ENCODE data around the gene WWC2.
"Not testable (repeated sequence)": the region's sequence is repeated elsewhere in the genome, so short reads cannot be mapped to it uniquely, and the experiment has no call there.

WWC2 gene

DNA sequence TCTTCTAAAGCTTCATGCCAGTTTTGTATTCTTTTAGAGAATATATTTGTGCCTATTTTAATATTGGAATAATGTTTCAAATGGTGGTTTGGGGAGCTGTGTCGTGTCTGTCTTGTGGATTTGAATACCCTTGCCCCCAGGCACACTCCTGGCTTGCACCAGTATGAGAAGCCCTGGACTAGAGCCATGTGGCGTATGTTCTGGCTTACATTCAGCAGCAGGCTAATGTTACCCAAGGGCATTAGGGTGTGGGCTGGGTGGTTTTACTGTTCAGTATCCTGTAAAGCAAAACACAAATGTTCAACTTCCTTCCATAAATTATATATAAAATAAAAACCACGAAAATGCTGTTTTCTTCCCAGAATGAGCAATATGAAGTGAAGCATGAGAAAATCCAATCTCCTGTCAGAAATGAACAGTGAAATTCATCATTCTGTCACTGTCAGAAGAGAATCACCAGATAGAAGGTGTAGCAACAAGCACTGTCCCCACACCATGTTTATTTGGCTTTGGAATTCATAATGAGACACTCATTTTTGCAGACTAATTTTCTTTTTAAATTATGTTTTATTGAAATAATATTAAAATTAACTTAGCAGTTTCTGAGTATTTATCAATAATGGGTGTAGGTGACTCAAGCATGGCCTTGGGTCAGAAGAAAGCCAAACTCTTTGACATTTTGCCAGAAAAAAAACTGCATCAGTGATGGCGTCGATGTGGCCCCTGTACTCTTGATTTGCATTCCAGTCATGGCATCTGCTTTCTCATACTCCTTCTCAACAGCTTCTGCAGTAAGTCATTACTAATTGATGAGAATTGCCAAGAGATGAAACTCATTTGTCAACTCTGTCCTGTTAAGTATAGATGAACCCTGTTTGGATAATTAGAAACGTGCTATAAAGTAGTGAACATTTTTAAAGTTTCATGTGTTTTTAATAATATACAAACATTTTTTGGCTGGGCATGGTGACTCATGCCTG lies 43.8 kb downstream of the WWC2 start:
- peak; percentile 67 for DNase-seq (ENCODE audit: low spot score)

DNA sequence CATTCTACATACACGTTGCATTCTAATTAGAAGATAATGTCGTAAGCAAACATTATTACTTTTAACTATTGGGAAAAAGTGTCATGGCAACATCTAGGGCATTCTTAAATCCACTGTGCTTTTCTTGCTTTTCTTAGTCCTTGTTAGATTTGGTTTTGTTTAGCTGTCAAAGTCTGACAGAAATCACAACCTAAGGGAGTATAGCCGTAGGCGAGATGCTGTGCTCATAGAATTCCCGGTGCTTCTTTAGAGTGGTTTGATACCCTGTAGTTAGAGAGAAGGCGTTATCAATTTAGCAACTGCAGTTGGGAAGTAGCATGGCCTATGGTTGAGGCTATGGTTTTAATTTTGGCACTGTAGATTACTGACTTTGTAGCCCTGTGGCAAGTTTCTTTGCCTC lies 45.7 kb downstream of the WWC2 start:
- no peak for DNase-seq (ENCODE audit: low spot score)

DNA sequence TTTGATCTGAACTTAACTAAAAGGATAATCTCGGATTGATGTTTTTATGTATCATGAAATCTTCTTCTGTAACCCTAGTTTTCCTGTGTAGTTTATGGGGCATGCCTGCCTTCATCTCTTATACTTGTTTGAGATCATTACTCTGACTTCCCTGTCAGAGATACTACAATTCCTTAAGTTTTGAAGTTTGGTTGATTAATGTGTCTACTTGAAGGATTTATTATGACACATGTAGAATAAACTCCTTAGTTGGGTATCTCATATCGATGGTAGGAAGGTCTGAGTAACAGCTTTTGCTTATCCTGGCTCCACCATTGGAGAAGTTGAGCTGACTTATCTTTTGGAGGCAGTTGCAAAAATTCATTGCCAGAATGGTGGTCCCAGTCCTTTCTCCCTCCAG lies 46.7 kb downstream of the WWC2 start:
- DNase-seq (ENCODE audit: low spot score) = no peak

DNA sequence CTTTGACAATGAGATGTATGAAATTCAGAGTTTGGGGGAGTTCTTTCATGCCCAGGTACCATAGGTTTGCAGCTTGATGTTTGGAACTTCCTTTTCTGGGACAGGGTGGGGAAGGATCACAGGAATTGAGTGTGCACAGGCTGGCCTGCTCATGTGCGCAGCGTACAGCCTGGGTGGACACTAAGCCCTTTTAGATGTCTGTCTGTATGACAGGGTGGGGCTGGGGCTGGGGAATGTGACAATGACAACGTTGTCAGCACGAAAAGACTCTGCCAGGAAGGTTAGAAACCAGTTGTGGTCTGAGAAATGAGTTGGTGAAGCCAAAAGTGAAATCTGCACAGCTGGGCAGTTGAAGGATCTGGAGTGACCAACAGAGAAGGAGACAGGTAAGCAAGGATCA lies 47.4 kb downstream of the WWC2 start:
- no peak for DNase-seq (ENCODE audit: low spot score)

DNA sequence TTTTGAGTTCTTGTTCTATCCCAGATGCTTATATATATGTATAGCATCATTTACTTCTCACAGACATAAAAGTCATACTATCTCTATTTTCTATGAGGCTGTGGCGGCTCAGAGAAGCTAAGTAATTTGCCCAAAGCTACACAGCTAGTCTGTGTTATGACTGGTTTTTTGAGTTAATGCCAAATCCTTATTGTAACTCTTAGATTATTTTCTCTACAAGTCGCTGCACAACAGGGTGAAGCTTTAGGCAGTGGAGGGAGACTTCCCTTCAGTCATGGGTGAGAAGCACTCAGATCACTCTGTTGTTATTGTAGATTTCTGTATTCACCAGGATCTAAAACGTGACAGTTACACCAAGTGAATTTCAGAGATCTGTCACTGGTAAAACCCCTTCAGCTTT lies 48.1 kb downstream of the WWC2 start:
- peak; percentile 47 for DNase-seq (ENCODE audit: low spot score)

DNA sequence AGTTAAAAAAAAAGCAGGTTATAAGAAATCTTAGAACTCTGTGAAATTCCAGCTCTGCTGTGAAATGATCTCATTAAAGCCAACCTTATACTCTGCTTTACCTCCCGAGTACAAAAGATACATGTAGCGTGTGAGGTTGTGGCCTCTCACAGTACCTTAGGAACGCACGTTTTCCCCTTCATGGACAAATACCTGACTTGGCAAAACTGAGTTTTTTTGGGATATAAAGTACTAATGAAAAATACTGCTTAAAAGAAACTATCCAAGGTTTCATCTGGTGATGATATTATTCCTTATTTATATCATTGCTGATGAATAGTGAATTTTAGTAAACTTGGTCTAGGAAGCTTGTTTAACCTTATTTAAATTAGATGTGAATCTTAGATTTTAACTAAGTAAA lies 48.9 kb downstream of the WWC2 start:
- DNase-seq (ENCODE audit: low spot score) = no peak

DNA sequence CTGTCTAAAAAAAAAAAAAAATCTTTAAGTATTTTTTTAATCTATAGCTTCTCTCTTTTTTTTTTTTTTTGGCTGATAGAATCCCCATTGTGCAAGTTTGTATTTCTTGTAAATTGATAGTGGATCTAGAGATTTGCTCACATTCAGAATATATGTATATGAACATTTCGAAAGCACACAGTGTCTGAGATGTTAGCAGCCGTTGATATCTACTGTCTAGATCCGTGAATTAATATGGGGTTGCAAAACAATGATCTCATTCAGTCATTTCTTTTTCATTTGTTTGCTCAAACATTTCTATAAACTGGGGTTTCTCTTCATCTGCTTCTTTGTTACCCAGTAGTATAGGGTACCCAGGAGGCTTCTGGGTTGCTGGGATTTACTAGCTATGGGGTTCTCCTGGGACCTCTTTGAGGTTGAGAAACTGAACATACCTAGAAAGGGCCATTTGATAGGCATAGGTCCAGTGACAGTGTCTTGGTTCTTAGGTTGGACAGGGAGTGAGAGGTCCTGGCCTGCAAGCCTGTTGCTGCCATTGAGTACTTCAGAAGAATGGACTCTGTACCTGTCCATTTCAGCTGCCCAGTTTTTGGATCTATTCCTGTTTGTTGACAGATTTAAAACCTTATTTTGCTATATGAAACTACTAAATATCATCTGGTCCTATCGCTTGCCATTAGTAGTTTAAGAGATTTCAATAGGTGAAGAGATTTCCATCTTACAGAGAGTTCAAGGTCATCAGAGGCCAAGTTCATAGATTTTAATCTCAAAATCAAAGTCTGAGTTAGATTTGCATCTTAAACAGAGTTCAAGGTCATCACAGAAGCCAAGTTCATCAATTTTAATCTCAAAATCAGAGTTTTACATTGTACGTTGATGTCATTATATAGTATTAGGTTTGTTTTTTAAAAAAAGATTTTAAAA lies 50.8 kb downstream of the WWC2 start:
- no peak for DNase-seq (ENCODE audit: low spot score)

DNA sequence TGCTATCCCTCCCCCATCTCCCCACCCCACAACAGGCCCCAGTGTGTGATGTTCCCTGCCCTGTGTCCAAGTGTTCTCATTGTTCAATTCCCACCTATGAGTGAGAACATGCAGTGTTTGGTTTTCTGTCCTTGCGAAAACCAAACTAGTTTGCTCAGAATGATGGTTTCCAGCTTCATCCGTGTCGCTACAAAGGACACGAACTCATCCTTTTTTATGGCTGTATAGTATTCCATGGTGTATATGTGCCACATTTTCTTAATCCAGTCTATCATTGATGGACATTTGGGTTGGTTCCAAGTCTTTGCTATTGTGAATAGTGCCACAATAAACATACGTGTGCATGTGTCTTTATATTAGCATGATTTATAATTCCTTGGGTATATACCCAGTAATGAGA lies 51.6 kb downstream of the WWC2 start:
- DNase-seq (ENCODE audit: low spot score) = not testable (repeated sequence)

DNA sequence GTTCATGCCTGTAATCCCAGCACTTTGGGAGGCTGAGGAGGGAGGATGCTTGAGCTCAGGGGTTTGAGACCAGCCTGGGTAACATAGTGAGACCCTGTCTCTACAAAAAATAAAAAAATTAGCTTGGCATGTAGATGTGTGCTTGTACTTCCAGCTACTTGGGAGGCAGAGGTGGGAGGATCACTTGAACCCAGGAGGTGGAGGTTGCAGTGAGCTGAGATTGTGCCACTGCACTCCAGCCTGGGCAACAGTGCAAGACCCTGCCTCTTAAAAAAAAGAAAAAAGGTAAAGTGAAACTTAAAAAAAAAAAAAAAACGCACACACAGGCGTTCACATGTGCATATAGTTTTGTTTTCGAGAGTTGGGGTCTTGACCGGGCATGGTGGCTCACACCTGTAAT lies 53.2 kb downstream of the WWC2 start:
- DNase-seq (ENCODE audit: low spot score) = not testable (repeated sequence)

DNA sequence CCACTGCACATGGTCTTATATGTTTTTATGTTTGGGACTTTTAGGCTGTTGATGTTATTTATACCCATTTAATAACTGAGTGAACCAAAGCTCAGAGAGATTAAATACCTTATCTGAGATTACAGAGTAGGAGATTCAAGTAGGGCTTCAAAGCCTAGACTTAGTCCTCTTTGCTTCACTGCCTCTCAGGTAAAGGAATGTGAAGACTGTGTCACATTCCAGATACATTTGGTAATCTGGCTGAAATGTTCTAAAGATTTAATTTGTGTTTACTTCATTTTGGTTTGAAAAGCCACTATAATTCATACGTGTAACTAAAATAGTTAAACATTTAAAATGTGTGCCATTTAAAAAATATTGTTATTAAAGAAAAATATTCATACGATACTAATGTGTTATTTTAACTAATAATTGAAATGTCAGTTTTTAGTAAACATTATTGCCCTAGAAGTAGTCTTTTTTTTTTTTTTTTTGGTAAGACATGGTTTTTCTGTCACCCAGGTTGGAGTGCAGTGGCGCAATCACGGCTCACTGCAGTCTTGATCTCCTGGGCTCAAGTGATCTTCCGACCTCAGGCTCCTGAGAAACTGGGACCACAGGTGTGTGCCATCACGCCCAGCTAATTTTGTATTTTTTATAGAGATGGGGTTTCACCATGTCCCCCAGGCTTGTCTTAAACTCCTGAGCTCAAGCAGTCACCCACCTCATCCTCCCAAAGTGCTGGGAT lies 54.3 kb downstream of the WWC2 start:
- DNase-seq (ENCODE audit: low spot score) = peak; percentile 68

DNA sequence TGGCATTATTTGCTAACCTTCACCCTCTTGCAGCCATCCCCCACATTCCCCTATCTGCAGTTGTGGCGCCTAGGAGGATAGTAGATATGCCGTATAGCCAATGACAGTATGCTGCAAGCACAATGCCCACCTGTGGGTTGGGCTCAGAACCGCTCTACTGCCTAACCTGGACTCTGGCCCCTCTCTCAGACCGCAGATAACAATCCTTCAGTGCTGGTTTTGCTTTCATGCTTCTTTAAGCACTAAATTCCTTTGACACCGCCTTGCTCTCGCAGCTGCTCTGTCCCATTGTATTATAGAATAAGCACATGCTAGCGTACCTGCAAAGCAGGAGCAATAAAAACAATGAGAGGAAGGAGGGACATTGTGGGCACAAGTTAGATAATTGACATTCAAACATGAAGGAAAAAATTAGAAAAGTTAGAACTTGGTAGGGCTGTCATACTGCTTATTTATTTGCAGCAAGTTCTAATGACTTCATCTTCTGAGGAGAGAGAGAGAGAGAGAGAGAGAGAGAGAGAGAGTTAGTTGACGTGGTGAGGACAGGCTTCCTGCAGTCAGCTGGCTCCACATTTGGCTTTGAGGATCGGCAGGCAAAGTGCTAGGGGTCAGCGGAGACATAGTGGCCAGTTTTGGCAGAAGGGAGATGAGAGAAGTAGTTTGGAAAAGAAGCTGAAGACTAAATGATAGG lies 55.8 kb downstream of the WWC2 start:
- DNase-seq (ENCODE audit: low spot score) = peak; percentile 69

DNA sequence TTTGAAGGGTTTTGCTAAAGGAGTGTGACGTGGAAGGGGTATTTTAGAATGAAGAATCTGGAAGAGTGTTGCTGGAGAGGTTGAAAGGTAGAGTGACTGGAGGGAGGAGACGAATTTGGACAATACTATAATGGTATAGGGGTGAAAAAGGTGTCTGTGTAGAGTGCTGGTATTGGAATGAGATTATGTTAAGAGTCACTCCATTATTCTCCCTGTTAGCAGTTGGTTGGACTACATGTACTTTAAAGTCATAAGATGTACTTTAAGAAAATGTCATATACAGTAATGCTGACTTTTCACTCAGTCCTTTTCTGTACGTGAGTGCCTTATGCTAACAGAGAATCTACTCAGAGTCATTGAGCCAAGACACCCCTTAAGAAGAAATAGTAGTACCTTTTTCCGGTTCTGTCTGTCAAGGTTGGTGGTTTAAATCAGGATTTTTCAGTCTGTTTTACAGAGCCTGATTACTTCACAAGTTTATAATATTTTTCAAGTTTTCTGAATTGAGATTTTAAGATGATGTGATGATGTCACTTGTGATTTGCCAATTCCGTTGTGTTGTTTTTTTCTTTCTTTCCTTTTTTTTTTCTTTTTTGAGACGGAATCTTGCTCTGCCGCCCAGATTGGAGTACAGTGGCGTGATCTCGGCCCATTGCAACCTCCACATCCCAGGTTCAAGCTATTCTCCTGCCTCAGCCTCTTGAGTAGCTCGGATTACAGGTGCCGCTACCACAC lies 56.6 kb downstream of the WWC2 start:
- no peak for DNase-seq (ENCODE audit: low spot score)

DNA sequence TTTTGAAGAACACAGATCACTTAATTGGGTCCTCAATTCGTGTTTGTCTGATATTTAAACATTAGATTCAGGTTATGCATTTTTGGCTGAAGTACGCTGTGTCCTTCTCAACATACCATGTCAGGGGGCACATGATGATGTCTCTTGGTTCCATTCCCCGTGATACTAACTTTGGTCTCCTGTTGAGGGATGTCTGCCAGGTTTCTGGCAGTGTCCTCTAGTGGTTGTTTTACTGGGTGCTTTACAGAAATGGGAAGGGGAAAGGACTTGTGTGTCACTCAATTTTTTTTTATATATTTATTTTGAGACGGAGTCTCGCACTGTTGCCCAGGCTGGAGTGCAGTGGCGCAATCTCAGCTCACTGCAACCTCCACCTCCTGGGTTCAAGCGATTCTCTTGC lies 58.2 kb downstream of the WWC2 start:
- DNase-seq (ENCODE audit: low spot score) = no peak

DNA sequence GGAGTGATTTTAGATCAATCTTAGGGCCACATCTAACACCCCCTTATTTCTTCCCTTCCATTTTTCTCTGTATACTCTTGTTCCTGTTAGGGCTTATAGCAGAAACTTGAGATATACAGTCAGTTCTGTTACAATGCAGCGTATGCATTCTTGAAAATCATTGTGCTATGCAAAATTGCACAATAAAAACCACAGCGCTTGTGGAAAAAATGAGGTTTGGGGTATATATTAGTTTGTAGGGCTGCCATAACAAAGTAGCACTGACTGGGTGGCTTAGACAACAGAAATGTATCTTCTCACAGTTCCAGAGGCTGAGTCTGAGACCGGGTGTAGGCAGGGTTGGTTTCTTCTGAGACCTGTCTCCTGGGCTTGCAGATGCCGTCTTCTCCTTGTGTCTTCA lies 59.0 kb downstream of the WWC2 start:
- no peak for DNase-seq (ENCODE audit: low spot score)

DNA sequence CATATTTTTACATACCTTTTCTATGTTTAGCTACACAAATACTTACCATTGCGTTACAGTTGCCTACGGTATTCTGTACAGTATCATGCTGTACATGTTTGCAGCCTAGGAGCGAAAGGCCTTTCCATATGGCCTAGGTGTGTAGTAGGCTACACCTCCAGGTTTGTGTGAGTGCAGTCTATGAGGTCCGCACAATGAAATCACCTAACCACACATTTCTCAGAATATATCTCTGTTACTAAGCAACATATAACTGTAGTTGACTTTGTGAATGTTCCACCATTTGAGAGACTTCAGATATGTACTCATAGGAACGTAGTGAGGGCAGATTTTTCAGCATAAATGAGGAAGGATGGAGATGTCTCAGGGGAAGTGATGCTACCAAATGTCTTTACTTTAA lies 62.6 kb downstream of the WWC2 start:
- DNase-seq (ENCODE audit: low spot score) = no peak

DNA sequence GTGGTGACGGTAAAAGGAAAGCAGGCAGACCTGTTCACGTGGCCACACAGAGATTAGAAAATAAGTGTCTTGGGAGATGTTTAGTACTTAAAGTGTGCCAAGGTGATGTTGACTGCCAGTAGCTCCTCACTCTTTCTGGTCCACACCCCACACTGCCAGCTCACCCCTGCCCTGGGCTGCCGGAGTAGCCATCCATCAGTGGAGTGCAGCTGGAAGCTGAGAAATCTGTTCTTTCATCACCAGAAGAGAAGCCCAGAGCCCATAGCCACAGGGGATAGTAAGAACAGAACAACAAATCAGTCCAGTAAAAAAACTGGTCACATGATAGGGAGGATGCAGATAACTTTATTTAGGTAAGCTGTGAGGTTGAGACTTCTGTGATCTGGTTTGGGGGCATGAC lies 64.1 kb downstream of the WWC2 start:
- DNase-seq (ENCODE audit: low spot score) = no peak

DNA sequence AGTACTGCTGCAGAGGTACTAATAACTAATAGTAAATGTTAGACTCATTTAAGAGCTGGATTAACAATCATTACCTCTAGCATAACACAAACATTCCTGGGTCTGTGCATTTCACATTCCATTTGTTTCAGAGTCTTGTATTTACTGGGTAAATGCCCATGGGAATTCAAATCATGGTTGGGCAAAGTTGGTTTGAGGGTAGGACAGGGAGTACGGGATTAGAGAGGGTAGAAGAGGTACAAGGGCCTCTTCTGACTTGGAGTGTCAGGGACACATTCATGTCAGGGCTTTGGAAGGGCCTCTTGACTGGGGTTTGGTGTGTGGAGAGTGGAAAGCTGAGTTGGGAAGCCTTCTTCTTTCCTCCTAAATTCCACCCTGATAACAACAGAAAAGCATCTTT lies 65.9 kb downstream of the WWC2 start:
- no peak for DNase-seq (ENCODE audit: low spot score)

DNA sequence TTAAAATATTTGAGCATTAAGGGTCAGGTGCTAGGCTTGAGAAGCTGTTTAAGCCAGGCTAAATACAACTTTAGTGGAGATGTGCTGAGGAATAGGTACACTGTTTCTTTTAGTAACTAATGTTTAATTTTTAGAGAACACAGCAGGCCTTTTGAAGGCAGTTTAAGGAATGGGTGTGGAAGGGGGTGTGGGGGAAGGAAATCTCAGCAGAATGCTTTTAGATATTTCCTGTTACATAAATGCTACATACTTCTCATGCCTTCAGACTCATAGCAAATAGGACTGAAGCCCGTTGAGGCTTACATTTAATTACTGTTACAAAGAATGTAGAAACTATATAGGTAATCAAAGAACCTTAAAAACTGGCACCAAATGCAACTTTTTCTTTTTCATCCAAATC lies 66.3 kb downstream of the WWC2 start:
- DNase-seq (ENCODE audit: low spot score) = no peak

DNA sequence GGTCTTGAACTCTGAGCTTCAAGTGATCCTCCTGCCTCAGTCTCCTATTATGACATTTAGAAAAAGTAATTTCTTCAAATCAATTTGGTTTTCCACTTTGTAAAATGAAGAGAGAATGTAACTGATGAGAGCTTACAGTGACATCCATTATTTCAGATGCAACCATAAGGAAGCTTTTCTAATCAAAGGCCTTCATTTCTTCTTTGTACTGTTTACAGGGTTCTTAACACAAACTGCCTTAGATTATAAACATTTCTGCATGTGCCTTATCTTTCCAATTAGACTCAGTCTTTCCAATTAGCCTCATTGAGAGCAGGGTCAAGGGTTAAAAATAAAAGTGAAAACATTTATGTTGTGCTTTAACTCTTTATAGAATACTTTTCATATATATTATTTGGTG lies 71.8 kb downstream of the WWC2 start:
- no peak for DNase-seq (ENCODE audit: low spot score)

DNA sequence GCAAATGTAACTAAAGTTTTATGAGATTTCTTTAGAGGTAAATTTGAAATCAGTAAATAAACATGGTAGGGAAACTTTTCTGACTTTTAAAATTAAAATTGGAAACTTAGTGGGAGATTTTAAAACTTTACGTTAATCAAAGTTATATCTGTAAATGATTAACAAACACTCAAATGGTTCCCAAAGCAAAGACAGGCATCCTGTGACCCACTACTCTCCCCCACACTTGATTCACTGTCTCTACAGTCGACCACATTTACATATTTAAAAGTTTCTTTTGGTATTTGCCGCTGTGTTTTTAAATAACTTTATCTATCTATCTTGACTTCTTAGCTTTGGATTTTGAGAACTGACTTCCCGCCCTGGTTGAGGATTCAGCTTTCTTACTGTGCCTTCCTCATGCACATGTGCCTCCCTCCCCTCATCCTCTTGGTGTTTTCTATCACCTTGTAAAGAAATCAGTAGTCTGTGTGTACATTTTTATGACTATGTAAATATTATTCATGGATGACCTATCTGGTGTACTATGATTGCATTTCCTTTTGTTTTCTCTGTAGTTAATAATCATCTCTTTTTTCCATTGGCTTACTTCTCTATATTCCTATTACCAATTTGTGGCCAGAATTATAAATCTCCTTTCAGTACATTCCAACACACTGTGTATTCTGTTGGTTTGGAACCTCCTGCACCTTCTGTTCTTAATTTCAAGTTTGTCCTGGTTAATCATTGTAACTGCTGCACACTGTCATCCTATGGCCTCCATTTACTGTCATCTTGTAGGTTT lies 72.6 kb downstream of the WWC2 start:
- peak; percentile 84 for DNase-seq (ENCODE audit: low spot score)
